HG03354 (cell line): ENCODE results near the gene SNX22.
A peak's percentile ranks its signal among the peaks of the same experiment; 100 is the strongest.

Experiments used
- ATAC-seq: cut with Tn5 transposase; IDR thresholded peaks from one replicate; pipeline ENCODE4 v1.9.1; 2021; ENCODE audit warnings: mild to moderate bottlenecking; ENCODE audit not compliant: unreplicated experiment, poor library complexity, severe bottlenecking

The SNX22 gene

GRCh38 chr15:64133623-64134344, 17.7 kb upstream of the SNX22 start:
- ATAC-seq, result no peak

DNA sequence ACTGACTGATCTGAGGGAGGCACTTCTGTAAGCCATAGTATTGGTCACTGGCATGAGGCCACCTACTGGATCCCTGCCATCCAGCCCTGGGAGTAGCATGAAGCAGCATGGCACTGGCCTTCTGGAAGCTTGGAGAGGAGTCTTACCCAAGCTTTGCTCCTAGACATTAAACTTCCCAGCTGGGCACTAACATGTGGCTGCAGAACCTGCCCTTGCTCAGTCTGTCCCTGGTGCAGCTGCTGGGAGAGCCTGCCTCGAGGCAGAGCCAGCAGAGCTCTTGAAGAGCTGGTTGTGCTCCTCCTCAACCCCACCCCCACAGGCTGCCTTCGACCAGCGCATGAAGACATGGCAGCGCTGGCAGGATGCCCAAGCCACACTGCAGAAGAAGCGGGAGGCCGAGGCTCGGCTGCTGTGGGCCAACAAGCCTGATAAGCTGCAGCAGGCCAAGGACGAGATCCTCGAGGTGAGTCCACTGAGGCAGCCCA, 17.1 kb upstream of the SNX22 start:
- ATAC-seq, result no peak

DNA sequence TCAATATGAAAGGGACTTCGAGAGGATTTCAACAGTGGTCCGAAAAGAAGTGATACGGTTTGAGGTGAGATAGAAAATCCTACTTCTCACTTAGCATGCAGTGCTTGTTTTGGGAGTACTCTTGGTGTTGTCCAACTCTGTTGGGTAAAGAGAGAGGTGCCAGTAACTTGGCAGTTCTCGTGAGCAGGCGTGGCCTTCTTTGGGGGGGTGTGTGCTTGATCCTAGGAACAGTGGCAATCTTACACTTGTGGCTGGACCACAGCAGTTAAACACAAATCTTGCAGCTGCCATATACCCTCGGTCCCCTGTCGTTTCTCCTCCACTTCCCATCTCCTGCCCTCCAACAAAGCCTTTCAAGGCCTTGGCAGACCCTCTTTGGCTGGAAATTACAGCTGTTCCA, 15.2 kb upstream of the SNX22 start:
- ATAC-seq, result no peak

DNA sequence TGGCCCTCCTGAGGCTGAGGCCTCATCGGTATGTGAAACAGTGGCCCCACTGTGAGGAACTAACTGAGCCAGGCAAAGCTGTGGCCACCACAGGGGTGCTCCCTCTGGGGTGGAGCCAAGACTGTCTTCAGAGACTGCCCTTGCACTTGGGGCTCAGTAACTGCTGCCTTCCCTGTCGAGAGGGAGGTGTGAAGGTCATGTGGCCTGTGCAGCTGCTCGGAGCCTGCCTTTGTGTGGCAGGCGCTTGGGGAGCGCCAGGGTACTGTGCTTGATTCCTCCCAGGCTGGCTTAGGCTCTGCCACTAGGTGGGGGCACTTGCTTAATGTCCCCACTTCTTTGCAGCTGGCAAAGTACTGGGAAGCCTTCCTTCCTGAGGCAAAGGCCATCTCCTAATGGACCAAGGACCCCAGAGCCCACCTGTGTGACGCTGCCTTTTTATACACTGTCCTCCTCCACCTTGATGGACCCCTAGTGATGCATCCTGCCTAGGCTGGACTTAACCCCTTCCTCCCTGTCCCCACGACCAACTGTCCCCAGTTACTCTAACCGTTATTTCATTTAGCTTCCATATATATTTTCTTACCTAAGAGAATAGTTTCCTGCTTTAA, 14.2 kb upstream of the SNX22 start:
- ATAC-seq, result no peak

DNA sequence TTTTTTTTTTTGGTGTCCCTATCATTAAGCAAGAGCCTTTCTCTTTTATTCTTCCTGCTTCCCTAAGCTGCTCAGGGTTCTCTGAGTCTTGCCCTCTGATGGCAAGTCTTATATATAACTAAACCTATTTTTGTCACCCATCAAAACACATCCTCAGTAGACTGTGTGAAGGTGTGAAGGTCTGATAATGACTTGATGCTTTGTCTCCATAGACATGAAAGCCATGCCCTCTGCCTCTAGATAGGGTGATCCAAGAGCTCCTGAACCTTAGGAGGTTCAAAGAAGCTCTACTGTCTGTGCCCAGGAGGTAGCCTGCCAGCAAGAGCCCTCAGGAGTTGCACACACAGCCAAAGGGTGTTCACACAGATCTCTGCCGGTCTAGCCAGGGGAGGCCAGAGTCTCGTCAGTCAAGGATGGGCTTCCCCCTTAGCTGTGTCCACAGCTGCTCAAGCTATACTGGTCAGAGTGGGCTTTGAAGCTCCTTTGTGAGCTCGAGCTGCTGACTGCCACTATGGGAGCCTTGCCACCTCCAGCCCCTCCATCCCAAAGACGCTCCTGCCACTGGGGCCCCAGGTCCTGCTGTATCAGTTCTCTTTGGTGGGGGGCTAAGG, 13.1 kb upstream of the SNX22 start:
- no peak for ATAC-seq

DNA sequence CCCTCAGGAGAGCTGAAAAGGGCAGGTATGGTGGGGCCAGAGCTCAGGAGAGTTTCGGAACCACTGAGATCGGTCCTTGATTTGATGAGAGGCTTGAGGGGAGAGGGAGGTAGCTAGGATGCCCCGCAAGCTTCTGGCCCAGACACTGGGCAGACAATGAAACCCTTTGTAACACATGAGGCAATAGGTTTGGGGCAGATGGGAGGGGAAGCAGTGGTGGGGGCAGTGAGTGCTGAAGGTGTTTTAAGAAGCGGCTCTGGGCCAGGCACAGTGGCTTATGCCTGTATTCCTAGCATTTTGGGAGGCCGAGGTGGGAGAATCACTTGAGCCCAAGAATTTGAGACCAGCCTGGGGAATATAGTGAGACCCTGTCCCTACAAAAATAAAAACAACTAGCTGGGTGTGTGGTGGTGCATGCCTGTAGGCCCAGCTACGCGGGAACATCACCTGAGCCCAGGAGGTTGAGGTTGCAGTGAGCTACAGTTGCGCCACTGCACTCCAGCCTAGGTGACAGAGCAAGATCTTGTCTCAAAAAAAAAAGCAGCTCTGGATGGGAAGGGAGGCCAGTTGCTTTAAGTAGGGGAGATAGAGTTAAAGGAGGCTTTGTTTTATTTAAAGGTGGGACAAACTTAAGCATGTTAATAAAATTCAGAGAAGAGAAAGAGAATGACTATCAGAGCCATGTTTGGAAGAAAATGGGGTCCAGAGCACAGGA, 9.6 kb upstream of the SNX22 start:
- ATAC-seq, result no peak

DNA sequence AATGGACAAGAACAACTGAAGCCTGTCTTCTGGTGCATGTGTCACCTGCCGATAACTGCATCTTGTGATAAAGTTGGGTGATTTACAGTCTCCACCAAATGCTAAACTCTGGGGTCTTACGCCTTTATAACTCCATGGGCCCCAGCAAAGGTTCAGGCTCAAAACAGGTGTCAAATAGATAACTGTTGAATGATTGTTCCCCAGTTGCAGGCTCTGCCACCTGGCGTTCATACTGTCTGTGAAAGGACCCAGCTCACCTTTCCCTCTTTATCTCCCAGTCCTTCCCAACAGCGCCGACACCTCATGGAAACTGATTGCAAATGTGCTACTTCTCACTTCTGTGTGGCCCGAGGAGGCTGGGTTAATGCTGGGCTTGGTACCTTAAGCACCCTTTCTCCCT, 8.3 kb upstream of the SNX22 start:
- ATAC-seq, result no peak

DNA sequence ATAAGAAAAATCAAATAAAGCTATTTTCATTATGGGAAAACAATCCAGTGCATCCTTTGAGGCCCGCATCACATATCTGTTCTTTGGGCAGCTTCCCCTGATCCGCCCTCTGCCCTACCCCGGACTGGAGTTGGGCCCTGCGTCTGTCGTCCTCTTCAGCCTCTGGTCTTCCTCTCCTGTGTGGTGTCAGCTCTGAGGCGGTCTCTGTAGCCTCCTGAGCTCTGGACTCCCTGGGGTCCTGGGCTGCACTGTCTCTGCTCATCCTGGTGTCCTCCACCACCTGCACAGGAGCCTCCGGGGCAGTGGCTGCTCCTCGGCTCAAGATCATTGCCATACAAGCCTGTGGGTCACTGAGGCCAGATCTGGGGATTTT, 7.4 kb upstream of the SNX22 start:
- ATAC-seq, result no peak

GRCh38 chr15:64144565-64145281, 6.8 kb upstream of the SNX22 start:
- ATAC-seq, result peak; percentile 76

GRCh38 chr15:64146041-64146440, 5.5 kb upstream of the SNX22 start:
- no peak for ATAC-seq

GRCh38 chr15:64146520-64146884, 5.0 kb upstream of the SNX22 start:
- no peak for ATAC-seq

- ATAC-seq, result no peak
Observed at GRCh38 chr15:64146885-64147681, 4.4 kb upstream of the SNX22 start.

GRCh38 chr15:64148168-64148567, 3.4 kb upstream of the SNX22 start:
- ATAC-seq, result no peak

GRCh38 chr15:64148581-64148980, 3.0 kb upstream of the SNX22 start:
- no peak for ATAC-seq

- no peak for ATAC-seq
Observed at GRCh38 chr15:64149424-64149823, 2.1 kb upstream of the SNX22 start.

- ATAC-seq, result no peak
Observed at GRCh38 chr15:64149893-64150578, 1.5 kb upstream of the SNX22 start.

- ATAC-seq, result peak; percentile 20
Observed at GRCh38 chr15:64152507-64153387, 1.2 kb downstream of the SNX22 start.
